Measurements from ENCODE around the gene HMX2. TPM values are rescaled to one million over a fixed set of nuclear protein-coding genes. Genes with fewer than 3 reads are reported as not detected.
A peak's percentile ranks its signal among the peaks of the same experiment; 100 is the strongest.
"Not testable (repeated sequence)": the region's sequence is repeated elsewhere in the genome, so short reads cannot be mapped to it uniquely, and the experiment has no call there.

HMX2 gene
- total RNA-seq, 2 donors from 2014 or later = not detected

DNA sequence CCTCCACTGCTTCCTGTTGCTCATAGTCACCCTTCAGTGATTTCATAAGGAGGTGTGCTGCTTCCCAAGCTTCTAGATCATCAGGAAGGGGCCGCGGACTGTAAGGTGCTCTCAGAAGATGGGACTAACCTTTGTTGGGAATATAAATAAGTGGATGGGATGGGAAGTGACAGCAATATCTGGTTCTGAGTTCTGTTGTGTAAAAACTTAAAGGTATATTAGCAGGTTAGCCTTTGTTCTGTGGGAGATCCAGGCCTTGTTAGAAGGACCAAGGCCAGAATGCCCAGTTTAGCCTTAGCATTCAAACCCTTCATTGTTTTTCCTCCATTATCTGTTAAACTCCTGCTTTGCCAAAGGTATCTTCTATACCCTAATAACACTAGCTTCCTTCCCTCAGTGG lies 18.7 kb downstream of the HMX2 start:
- H3K9me3 ChIP-seq (ENCODE audit: control insufficient read depth, low read length, poor library complexity, severe bottlenecking) = no peaks in the 10 kb centered on the region
- Mint-ChIP-seq H3K27me3 (no peaks in the 10 kb centered on the region), H3K36me3 (ENCODE audit: low read depth) (peaks cover 4% of the 10 kb centered on the region), H3K4me3 (no peak overlapping the region), H3K27ac (peak overlapping the region; percentile 19), H3K4me1 (peaks cover 12% of the 10 kb centered on the region)
- DNase-seq (no peak), ATAC-seq (no peak)

- H3K36me3 Mint-ChIP-seq (ENCODE audit: low read depth) = peaks cover 7% of the 10 kb centered on the region
- H3K9me3 ChIP-seq (ENCODE audit: control insufficient read depth, low read length, poor library complexity, severe bottlenecking) = no peaks in the 10 kb centered on the region
- ATAC-seq (no peak), DNase-seq (no peak)
- H3K4me1 Mint-ChIP-seq = peaks cover 13% of the 10 kb centered on the region
- H3K4me3 Mint-ChIP-seq = no peak overlapping the region
- no peak overlapping the region for H3K27ac Mint-ChIP-seq
- H3K27me3 Mint-ChIP-seq = no peaks in the 10 kb centered on the region
Measured at GRCh38 chr10:123170961-123171360, 23.0 kb downstream of the HMX2 start.

DNA sequence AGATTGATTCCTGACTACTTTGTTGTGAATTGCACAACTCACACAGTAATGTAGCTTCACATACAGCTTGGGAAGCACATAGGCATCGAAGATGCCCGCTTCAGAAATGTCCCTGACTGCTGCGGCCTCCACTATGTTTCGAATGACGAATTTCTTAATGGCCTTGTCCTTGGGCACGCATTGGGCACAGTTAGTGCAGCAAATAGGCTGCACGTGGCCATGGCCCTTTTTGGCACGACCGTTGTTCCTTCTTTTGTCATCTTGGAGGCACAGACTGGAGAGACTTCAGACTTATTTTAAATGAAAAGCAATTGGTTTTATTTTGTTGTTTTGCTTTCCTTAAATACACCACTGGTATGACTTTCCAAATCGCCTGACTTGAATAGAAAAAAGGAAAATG lies 23.7 kb downstream of the HMX2 start:
- not testable (repeated sequence) for ATAC-seq; H3K36me3 Mint-ChIP-seq (ENCODE audit: low read depth); H3K27me3 Mint-ChIP-seq; DNase-seq; H3K4me3 Mint-ChIP-seq; H3K27ac Mint-ChIP-seq; H3K9me3 ChIP-seq (ENCODE audit: control insufficient read depth, low read length, poor library complexity, severe bottlenecking)
- H3K4me1 Mint-ChIP-seq = peaks cover 10% of the 10 kb centered on the region

- Mint-ChIP-seq H3K27ac (no peak overlapping the region), H3K27me3 (no peaks in the 10 kb centered on the region), H3K4me1 (peaks cover 6% of the 10 kb centered on the region), H3K36me3 (ENCODE audit: low read depth) (peaks cover 11% of the 10 kb centered on the region), H3K4me3 (no peak overlapping the region)
- no peaks in the 10 kb centered on the region for H3K9me3 ChIP-seq (ENCODE audit: control insufficient read depth, low read length, poor library complexity, severe bottlenecking)
- ATAC-seq (no peak), DNase-seq (no peak)
Measured at GRCh38 chr10:123175389-123176387, 27.8 kb downstream of the HMX2 start.

DNA sequence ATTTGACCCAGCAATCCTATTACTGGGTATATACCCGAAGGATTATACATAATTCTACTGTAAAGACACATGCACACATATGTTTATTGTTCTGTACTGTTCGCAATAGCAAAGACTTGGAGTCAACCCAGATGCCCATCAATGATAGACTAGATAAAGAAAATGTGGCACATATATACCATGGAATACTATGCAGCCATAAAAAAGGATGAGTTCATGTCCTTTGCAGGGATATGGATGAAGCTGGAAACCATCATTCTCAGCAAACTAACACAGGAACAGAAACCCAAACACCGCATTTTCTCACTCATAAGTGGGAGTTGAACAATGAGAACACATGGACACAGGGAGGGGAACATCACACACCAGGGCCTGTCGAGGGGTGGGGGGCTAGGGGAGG lies 30.5 kb downstream of the HMX2 start:
- not testable (repeated sequence) for H3K4me3 Mint-ChIP-seq; ATAC-seq; H3K27me3 Mint-ChIP-seq; H3K27ac Mint-ChIP-seq; H3K9me3 ChIP-seq (ENCODE audit: control insufficient read depth, low read length, poor library complexity, severe bottlenecking); DNase-seq; H3K4me1 Mint-ChIP-seq
- H3K36me3 Mint-ChIP-seq (ENCODE audit: low read depth) = peaks cover 12% of the 10 kb centered on the region

- ATAC-seq (no peak), DNase-seq (no peak)
- H3K4me3 Mint-ChIP-seq = no peak overlapping the region
- no peaks in the 10 kb centered on the region for H3K9me3 ChIP-seq (ENCODE audit: control insufficient read depth, low read length, poor library complexity, severe bottlenecking)
- no peak overlapping the region for H3K27ac Mint-ChIP-seq
- H3K36me3 Mint-ChIP-seq (ENCODE audit: low read depth) = peaks cover 9% of the 10 kb centered on the region
- no peaks in the 10 kb centered on the region for H3K4me1 Mint-ChIP-seq
- H3K27me3 Mint-ChIP-seq = no peaks in the 10 kb centered on the region
Measured at GRCh38 chr10:123180101-123181090, 32.5 kb downstream of the HMX2 start.

DNA sequence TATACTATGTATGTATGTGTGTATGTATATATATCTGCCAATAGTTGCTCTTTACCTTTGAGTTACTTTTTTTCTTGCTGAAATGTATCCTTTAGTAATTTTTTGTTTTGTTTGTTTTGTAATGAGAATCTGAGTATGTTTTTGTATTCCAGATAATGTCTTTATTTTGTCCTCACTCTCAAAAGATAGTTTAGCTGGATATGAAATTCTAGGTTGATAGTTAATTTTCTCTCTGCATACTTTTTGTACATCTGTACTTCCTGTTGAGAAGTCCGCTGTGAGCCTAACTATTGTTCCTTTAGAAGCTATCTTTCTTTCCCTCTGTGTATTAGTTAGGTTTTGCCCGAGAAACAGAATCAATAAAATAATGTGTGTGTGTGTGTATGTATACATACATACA lies 35.8 kb downstream of the HMX2 start:
- no peaks in the 10 kb centered on the region for H3K27me3 Mint-ChIP-seq
- no peak overlapping the region for H3K4me3 Mint-ChIP-seq
- DNase-seq (no peak), ATAC-seq (no peak)
- H3K4me1 Mint-ChIP-seq = peaks cover 2% of the 10 kb centered on the region
- peaks cover 11% of the 10 kb centered on the region for H3K36me3 Mint-ChIP-seq (ENCODE audit: low read depth)
- H3K27ac Mint-ChIP-seq = no peak overlapping the region
- H3K9me3 ChIP-seq (ENCODE audit: control insufficient read depth, low read length, poor library complexity, severe bottlenecking) = no peaks in the 10 kb centered on the region

GRCh38 chr10:123187781-123188180 lies 39.8 kb downstream of the HMX2 start:
- no peak overlapping the region for H3K4me3 Mint-ChIP-seq
- H3K27ac Mint-ChIP-seq = no peak overlapping the region

GRCh38 chr10:123191886-123192285 lies 44.0 kb downstream of the HMX2 start:
- H3K27me3 Mint-ChIP-seq = no peaks in the 10 kb centered on the region
- no peak overlapping the region for H3K4me3 Mint-ChIP-seq
- no peak overlapping the region for H3K27ac Mint-ChIP-seq
- peaks cover 11% of the 10 kb centered on the region for H3K36me3 Mint-ChIP-seq (ENCODE audit: low read depth)
- H3K9me3 ChIP-seq (ENCODE audit: control insufficient read depth, low read length, poor library complexity, severe bottlenecking) = no peaks in the 10 kb centered on the region
- peaks cover 7% of the 10 kb centered on the region for H3K4me1 Mint-ChIP-seq
- ATAC-seq = no peak
- DNase-seq = no peak

More at GRCh38 chr10:123187781-123188180, 39.8 kb downstream of the HMX2 start:
- DNase-seq (no peak), ATAC-seq (no peak)
- Mint-ChIP-seq H3K27me3 (no peaks in the 10 kb centered on the region), H3K36me3 (ENCODE audit: low read depth) (peaks cover 14% of the 10 kb centered on the region), H3K4me1 (peaks cover 9% of the 10 kb centered on the region)
- H3K9me3 ChIP-seq (ENCODE audit: control insufficient read depth, low read length, poor library complexity, severe bottlenecking) = no peaks in the 10 kb centered on the region

- Mint-ChIP-seq H3K27ac (no peak overlapping the region), H3K4me1 (peaks cover 11% of the 10 kb centered on the region), H3K4me3 (no peak overlapping the region), H3K36me3 (ENCODE audit: low read depth) (peaks cover 12% of the 10 kb centered on the region), H3K27me3 (no peaks in the 10 kb centered on the region)
- ATAC-seq (no peak), DNase-seq (no peak)
- H3K9me3 ChIP-seq (ENCODE audit: control insufficient read depth, low read length, poor library complexity, severe bottlenecking) = no peaks in the 10 kb centered on the region
Measured at GRCh38 chr10:123194056-123194455, 46.1 kb downstream of the HMX2 start.

Other genes with a start within 250 kb of the HMX2 start
- not detected for gene FAM24A, start 237.5 kb upstream of the HMX2 start, total RNA-seq
- gene C10orf88, start 193.9 kb upstream of the HMX2 start, total RNA-seq = 1 to 10 TPM; 5.7 to 6.8 TPM
- gene PSTK, start 167.7 kb upstream of the HMX2 start, total RNA-seq = 10 to 100 TPM; 10.3 to 10.5 TPM
- 10 to 100 TPM; 35.7 to 56.1 TPM for gene IKZF5, start 139.3 kb upstream of the HMX2 start, total RNA-seq
- gene ACADSB, start 139.1 kb upstream of the HMX2 start, total RNA-seq = 10 to 100 TPM; 19.8 to 24.0 TPM
- gene HMX3, start 12.2 kb upstream of the HMX2 start, total RNA-seq = under 1 TPM in 1 of 2 donors, not detected in 1; 0.39 TPM
- gene BUB3, start 6.3 kb downstream of the HMX2 start, total RNA-seq = 100 to 1,000 TPM; 105 to 111 TPM

Data from T-helper 17 cell (primary cell).